Measurements from ENCODE around the gene RNU1-2.
"Not testable (repeated sequence)": the region's sequence is repeated elsewhere in the genome, so short reads cannot be mapped to it uniquely, and the experiment has no call there.

RNU1-2 gene

DNA sequence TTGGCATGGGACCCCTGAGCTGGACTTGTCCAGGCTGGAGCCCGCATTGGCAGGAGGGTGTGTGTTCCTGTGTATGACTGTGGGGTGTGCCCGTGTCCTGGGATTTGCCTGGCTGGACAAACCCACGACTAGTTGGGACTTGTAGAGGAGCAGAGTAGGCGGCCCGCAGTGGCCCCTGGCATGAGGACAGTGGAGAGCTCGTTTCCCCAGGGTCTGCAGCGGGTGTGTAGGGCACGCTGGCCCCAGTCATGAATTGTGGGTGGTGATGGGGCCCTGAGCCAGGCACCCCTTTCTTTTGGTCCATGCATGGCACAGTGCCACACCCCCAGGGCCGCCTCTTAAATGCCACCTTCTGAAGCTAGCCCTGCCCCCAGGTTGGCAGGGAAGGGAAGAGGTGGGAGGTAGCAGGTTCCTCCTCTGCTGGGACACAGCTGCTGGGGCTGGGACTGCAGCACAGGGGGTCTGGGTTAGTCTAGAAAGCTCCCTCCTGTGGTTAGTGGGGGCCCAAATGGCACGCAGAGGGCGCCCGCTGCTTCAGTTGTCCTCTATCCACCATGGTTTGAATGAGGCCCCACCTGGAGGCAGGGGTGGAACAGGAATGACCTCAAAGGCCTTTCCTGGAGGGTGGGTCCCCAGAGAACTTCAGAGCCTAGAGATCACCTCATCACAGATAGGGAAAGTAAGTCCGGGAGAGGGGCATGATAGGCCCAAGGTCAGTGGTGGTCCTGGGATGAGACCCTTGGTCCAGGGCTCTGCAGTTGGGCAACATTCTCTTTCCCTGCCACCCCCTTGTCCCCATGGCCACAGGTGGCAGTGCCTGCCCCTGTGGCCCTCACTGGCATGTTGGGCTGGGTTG is 30.1 kb downstream of the RNU1-2 start:
- H3K27ac Mint-ChIP-seq, result peak overlapping the region; percentile 44 to 84
- H3K9me3 Mint-ChIP-seq, result no peaks in the 10 kb centered on the region
- H3K4me3 Mint-ChIP-seq, result no peak overlapping the region
- DNase-seq (no peak), ATAC-seq (no peak)
- H3K4me1 Mint-ChIP-seq, result peaks cover 73% of the 10 kb centered on the region
- H3K27me3 Mint-ChIP-seq, result no peaks in the 10 kb centered on the region

DNA sequence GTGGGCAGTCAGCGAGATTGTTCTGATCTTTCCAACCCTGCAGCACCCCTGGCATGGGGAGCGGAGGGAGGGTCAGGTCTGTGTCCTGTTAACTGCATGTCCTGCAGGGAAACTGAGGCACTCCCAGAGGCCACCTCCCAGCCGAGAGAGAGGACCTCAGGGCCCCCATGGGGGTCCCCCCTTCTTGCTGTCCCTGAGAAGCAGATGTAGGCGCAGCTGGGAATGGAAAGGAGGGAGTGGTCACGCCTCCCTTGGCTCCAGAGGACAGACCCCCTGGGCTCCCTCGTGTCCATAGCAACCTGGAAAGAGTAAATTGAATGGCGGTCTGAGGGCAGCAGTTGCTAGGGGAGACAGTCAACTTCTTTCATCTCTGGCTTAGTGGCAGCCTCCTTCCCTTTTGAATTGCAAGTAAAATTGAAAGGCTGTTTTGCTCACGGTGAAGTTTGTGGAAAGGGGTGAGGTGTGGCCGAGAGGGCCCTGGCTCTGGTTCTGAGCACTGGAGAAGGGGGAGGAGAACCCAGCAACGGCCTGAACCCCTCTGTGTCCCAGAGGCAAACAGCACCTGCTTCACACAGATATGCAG is 30.8 kb downstream of the RNU1-2 start:
- no peak overlapping the region for H3K4me3 Mint-ChIP-seq
- no peak for DNase-seq
- peak overlapping the region; percentile 17 to 84 for H3K27ac Mint-ChIP-seq
- peaks cover 66% of the 10 kb centered on the region for H3K4me1 Mint-ChIP-seq
- ATAC-seq, result no peak
- H3K9me3 Mint-ChIP-seq, result no peaks in the 10 kb centered on the region
- no peaks in the 10 kb centered on the region for H3K27me3 Mint-ChIP-seq

DNA sequence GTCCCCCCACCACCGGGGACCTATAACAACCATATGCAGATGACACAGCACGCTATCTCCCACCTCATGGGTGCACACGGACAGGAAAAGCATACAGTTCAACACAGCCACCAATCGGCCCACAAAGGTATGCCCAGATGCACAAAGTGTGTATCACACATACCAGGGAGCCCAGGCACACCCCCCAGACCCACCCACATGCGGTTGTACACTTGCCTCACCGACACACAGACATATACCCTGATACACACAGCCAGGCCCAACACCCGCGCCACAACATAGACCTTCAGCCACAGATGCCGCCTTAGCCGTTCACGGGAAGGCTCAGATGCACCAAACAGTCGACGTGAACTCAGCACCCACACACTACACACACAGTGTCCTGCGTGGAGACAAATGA is 31.5 kb downstream of the RNU1-2 start:
- ATAC-seq (no peak), DNase-seq (no peak)
- peaks cover 59% of the 10 kb centered on the region for H3K4me1 Mint-ChIP-seq
- H3K9me3 Mint-ChIP-seq, result no peaks in the 10 kb centered on the region
- H3K4me3 Mint-ChIP-seq, result peak overlapping the region in 1 of 2 donors; percentile 15
- peak overlapping the region in 1 of 2 donors; percentile 84 for H3K27ac Mint-ChIP-seq
- H3K27me3 Mint-ChIP-seq, result no peaks in the 10 kb centered on the region

GRCh38 chr1:16927711-16928485 is 32.1 kb downstream of the RNU1-2 start:
- Mint-ChIP-seq H3K27me3 (no peaks in the 10 kb centered on the region), H3K4me3 (peak overlapping the region in 1 of 2 donors; percentile 15), H3K4me1 (peaks cover 53% of the 10 kb centered on the region), H3K9me3 (no peaks in the 10 kb centered on the region), H3K27ac (no peak overlapping the region)
- ATAC-seq (peak; percentile 49), DNase-seq (no peak)

DNA sequence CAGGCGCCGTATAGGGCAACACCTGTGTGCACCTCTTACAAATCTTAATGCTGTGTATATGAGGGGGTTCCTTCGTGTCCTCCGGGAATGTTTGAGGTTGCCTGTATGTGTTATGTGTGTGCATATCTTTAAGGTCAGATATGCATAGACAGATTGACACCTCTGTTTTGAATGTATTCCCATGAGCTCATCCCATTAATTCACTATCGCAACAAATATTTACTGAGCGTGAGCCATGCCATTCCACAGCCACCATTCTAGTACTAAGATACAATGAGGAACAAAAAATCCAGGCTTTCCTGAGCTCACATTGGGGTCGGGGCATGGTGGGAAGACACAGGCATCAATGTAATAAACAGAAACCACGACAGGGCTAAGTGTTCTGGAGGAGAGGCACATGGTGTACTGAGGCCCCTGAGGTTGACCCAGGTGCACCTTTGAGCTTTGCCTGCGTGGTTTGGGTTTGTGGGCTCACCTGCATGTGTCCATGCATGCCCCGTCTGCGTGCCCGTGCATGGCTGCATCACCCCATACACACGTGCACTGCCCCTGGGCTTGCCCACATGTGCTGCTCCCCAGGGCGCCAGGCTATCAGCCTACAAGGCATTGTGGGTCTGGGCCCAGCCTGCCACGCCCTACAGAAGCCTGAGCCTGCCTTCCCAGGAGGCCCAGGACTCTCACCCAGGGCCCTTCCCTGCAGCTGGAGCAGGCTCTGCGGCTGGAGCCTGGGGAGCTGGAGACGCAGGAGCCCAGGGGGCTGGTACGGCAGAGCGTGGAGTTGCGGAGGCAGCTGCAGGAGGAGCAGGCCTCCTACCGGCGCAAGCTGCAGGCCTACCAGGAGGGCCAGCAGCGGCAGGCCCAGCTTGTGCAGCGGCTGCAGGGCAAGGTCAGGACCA is 33.6 kb downstream of the RNU1-2 start:
- H3K27ac Mint-ChIP-seq, ATAC-seq, H3K4me3 Mint-ChIP-seq, H3K9me3 Mint-ChIP-seq, H3K27me3 Mint-ChIP-seq, DNase-seq: not testable (repeated sequence)
- peaks cover 40% of the 10 kb centered on the region for H3K4me1 Mint-ChIP-seq

DNA sequence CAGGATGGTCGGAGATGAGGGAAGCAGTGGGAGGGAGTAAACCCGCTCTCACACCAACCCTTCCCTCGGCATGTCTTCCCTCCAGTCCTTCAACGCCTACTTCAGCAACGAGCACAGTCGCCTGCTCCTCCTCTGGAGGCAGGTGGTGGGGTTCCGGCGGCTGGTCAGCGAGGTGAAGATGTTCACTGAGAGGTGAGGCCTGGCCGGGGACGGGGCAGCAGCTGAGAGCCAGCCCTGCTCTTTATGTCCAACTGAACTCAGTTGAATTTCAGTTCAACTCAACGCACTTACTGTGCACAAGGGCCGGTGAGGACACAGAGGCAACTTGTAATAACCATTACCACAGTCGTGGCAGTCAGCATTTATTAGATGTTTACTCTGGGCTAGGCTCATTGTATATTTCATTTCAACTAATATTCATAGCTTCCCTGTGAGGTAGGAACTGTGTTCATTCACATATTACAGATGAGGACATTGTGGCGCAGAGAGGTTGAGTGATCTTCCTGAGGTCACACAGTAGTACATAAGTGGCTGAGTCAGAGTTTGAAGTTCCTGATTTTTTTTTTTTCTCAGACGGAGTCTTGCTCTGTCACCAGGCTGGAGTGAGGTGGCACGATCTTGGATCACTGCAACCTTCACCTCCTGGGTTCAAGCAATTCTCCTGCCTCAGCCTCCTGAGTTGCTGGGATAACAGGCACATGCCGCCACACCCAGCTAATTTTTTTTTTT is 35.6 kb downstream of the RNU1-2 start:
- H3K4me1 Mint-ChIP-seq, result peaks cover 20% of the 10 kb centered on the region
- H3K9me3 Mint-ChIP-seq, H3K27me3 Mint-ChIP-seq, H3K27ac Mint-ChIP-seq, ATAC-seq, H3K4me3 Mint-ChIP-seq, DNase-seq: not testable (repeated sequence)

- not testable (repeated sequence) for H3K4me1 Mint-ChIP-seq, H3K27ac Mint-ChIP-seq, ATAC-seq, DNase-seq, H3K9me3 Mint-ChIP-seq, H3K27me3 Mint-ChIP-seq, H3K4me3 Mint-ChIP-seq
These were observed 38.2 kb downstream of the RNU1-2 start for GRCh38 chr1:16933945-16934344.

- H3K9me3 Mint-ChIP-seq, H3K27me3 Mint-ChIP-seq, H3K4me1 Mint-ChIP-seq, H3K4me3 Mint-ChIP-seq, ATAC-seq, DNase-seq, H3K27ac Mint-ChIP-seq: not testable (repeated sequence)
These were observed 40.8 kb downstream of the RNU1-2 start for GRCh38 chr1:16936580-16936979.

- DNase-seq (no peak), ATAC-seq (no peak)
- Mint-ChIP-seq H3K9me3 (no peaks in the 10 kb centered on the region), H3K27ac (no peak overlapping the region), H3K4me3 (no peak overlapping the region), H3K4me1 (no peaks in the 10 kb centered on the region), H3K27me3 (no peaks in the 10 kb centered on the region)
These were observed 42.9 kb downstream of the RNU1-2 start for GRCh38 chr1:16938351-16939321.

DNA sequence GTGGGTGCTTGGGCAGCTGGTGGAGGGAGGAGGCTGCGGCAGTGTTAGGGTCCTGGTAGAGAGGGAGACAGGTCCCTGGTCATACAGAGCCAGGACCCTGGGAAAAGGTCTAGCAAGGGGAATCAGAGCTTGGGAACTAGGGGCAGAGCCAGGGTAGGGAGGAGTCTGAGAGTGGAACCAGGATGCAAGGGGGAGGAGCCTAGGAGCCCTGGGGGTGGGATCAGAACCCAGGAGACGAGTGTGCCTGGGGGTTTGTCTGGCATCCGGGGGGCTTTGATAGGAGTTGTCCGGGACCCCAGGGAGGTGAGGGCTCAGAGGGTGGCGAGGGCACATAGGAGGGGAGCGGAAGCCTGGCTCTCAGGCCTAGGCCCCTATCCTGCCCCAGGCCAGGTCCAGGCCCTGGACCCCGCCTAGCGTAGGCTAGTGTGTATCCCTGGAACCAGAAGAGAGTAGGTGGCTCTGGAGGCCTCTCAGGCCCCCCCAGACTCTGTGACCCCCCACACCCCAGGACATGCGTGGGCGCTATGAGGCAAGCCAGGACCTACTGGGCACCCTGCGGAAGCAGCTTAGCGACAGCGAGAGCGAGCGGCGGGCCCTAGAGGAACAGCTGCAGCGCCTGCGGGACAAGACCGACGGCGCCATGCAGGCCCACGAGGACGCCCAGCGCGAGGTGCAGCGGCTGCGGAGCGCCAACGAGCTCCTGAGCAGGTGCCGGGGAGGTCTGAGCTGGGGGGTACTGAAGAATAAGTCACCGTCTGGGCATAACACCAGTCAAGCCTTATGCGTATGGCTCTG is 43.8 kb downstream of the RNU1-2 start:
- not testable (repeated sequence) for H3K27me3 Mint-ChIP-seq, H3K4me3 Mint-ChIP-seq, H3K9me3 Mint-ChIP-seq, DNase-seq, H3K4me1 Mint-ChIP-seq
- peak; percentile 31 for ATAC-seq
- H3K27ac Mint-ChIP-seq, result peak overlapping the region in 1 of 2 donors; percentile 33

GRCh38 chr1:16944038-16944437 is 48.3 kb downstream of the RNU1-2 start:
- Mint-ChIP-seq H3K9me3 (no peaks in the 10 kb centered on the region), H3K27ac (peak overlapping the region in 1 of 2 donors; percentile 27), H3K27me3 (no peaks in the 10 kb centered on the region), H3K4me1 (no peaks in the 10 kb centered on the region), H3K4me3 (no peak overlapping the region)
- ATAC-seq (no peak), DNase-seq (no peak)

GRCh38 chr1:16945512-16945911 is 49.7 kb downstream of the RNU1-2 start:
- not testable (repeated sequence) for ATAC-seq, H3K27me3 Mint-ChIP-seq, H3K4me3 Mint-ChIP-seq, H3K27ac Mint-ChIP-seq, H3K9me3 Mint-ChIP-seq, DNase-seq, H3K4me1 Mint-ChIP-seq
